HL-60 (cell line): ENCODE results near the gene TMEM132D.

Source experiments
- DNase-seq, 2 experiments: peaks; one replicate each; pipeline ENCODE4 v3.0.0-alpha.2; 2010 to 2020; ENCODE audit warnings: low read depth in 1 of 2, low spot score in 1 of 2
- H3K27ac ChIP-seq: fragments of 250-450 bp; sonication (Bioruptor Pico); replicated peaks from 2 replicates; pipeline ENCODE4 v1.5.1; 2020; ENCODE audit warnings: mild to moderate bottlenecking, moderate library complexity
- H3K27me3 ChIP-seq: fragments of 250-450 bp; sonication (Bioruptor Pico); 2 replicates; pipeline ENCODE4 v1.5.1; 2021; ENCODE audit warnings: mild to moderate bottlenecking, moderate library complexity; ENCODE audit not compliant: insufficient read depth, poor library complexity, severe bottlenecking
- H3K4me3 ChIP-seq: replicated peaks from 2 replicates; pipeline ENCODE4 v1.5.1; 2011; ENCODE audit warnings: mild to moderate bottlenecking, control low read depth, low read length; ENCODE audit not compliant: insufficient read depth
- GABPA ChIP-seq: IDR thresholded peaks from 2 replicates; pipeline ENCODE4 v1.6.1; 2012; ENCODE audit warnings: low read depth
- POLR2AphosphoS5 ChIP-seq: IDR thresholded peaks from 2 replicates; pipeline ENCODE4 v1.6.1; 2012; ENCODE audit warnings: low read depth
- SPI1 ChIP-seq: IDR thresholded peaks from 2 replicates; pipeline ENCODE4 v1.6.1; 2012; ENCODE audit warnings: low read depth, mild to moderate bottlenecking, borderline replicate concordance
- TF ChIP-seq, protein P1 (sequence below): IDR thresholded peaks from one replicate; pipeline ENCODE4 v1.5.1; 2011; ENCODE audit warnings: low read length, control low read depth, inconsistent platforms; ENCODE audit not compliant: insufficient read depth
- TF ChIP-seq, protein P2 (sequence below): IDR thresholded peaks from 2 replicates; pipeline ENCODE4 v1.6.1; 2012; ENCODE audit warnings: low read depth; ENCODE audit not compliant: insufficient replicate concordance

The TMEM132D gene

DNA sequence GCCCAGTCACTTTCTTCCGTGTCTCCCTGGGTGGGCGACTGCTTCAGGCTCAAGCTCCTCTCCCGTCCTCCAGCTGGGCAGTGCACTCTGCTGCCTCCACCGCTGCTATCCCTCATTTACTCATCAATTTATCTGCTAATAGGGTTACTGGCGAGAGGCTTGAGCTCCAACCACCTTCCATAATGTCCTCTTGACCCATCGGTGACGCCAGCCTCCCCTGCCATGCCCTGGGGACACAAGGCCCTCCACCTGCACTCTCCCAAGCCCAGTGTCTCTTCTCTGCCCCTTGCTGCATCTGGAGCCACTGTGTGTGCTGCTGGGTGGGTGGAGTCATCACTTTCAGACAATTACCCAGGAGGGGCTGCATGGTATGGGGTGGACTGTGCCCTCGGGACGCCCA, 78.5 kb downstream of the TMEM132D start:
- DNase-seq, result no peak
- Histone ChIP-seq H3K27ac (no peak overlapping the region), H3K27me3 (no peaks in the 10 kb centered on the region), H3K4me3 (no peak overlapping the region)
- TF ChIP-seq, protein P1, sequence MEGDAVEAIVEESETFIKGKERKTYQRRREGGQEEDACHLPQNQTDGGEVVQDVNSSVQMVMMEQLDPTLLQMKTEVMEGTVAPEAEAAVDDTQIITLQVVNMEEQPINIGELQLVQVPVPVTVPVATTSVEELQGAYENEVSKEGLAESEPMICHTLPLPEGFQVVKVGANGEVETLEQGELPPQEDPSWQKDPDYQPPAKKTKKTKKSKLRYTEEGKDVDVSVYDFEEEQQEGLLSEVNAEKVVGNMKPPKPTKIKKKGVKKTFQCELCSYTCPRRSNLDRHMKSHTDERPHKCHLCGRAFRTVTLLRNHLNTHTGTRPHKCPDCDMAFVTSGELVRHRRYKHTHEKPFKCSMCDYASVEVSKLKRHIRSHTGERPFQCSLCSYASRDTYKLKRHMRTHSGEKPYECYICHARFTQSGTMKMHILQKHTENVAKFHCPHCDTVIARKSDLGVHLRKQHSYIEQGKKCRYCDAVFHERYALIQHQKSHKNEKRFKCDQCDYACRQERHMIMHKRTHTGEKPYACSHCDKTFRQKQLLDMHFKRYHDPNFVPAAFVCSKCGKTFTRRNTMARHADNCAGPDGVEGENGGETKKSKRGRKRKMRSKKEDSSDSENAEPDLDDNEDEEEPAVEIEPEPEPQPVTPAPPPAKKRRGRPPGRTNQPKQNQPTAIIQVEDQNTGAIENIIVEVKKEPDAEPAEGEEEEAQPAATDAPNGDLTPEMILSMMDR, result no peak
- TF ChIP-seq POLR2AphosphoS5 (no peak), SPI1 (no peak), GABPA (no peak)
- TF ChIP-seq, protein P2, sequence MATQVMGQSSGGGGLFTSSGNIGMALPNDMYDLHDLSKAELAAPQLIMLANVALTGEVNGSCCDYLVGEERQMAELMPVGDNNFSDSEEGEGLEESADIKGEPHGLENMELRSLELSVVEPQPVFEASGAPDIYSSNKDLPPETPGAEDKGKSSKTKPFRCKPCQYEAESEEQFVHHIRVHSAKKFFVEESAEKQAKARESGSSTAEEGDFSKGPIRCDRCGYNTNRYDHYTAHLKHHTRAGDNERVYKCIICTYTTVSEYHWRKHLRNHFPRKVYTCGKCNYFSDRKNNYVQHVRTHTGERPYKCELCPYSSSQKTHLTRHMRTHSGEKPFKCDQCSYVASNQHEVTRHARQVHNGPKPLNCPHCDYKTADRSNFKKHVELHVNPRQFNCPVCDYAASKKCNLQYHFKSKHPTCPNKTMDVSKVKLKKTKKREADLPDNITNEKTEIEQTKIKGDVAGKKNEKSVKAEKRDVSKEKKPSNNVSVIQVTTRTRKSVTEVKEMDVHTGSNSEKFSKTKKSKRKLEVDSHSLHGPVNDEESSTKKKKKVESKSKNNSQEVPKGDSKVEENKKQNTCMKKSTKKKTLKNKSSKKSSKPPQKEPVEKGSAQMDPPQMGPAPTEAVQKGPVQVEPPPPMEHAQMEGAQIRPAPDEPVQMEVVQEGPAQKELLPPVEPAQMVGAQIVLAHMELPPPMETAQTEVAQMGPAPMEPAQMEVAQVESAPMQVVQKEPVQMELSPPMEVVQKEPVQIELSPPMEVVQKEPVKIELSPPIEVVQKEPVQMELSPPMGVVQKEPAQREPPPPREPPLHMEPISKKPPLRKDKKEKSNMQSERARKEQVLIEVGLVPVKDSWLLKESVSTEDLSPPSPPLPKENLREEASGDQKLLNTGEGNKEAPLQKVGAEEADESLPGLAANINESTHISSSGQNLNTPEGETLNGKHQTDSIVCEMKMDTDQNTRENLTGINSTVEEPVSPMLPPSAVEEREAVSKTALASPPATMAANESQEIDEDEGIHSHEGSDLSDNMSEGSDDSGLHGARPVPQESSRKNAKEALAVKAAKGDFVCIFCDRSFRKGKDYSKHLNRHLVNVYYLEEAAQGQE, result no peak

DNA sequence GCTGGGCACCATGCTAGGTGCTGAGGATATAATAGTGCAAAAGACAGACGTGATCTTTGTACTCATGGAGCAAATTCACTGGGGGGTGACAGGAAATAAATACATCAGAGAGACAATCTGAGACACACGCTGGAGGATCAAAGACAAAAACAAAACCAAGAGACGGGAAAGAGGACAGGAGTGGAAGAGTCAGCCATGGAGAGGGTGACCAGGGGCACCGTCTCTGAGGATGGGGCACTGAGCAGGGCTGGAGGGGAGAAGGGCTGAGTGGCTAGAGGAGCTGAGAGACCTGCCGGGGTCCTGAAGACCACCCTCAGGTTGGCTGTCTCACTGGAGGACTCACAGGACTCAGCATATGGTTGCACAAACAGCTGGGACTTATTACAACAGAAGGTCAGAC, 81.9 kb downstream of the TMEM132D start:
- H3K27ac ChIP-seq, result no peak overlapping the region
- no peak for DNase-seq
- H3K4me3 ChIP-seq, result no peak overlapping the region
- H3K27me3 ChIP-seq, result no peaks in the 10 kb centered on the region
- TF ChIP-seq, protein P1, result no peak
- TF ChIP-seq POLR2AphosphoS5, result no peak
- TF ChIP-seq, protein P2, result no peak
- no peak for TF ChIP-seq SPI1
- TF ChIP-seq GABPA, result no peak

DNA sequence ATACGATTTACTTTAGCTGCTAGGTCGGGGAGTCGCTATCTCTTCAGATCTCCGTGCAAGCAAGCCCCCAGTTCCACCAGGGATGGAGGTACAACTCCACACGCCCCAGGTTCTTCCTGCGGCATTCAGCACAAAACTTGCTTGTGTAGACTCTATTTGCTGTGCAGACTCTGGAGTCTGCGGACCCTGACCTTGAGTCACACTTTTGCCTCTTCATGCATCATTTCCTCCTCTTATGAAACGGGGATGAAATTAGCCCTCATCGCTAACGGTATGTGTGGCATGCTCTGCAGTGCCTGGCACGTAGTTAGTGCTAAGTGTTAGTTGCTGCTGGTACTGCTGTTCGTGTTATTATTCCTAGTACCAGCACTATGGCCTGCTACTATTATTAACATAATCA, 84.4 kb downstream of the TMEM132D start:
- DNase-seq, result no peak
- no peak overlapping the region for H3K27ac ChIP-seq
- TF ChIP-seq, protein P1, result no peak
- TF ChIP-seq, protein P2, result no peak
- TF ChIP-seq SPI1 (no peak), POLR2AphosphoS5 (no peak), GABPA (no peak)
- no peak overlapping the region for H3K4me3 ChIP-seq
- H3K27me3 ChIP-seq, result no peaks in the 10 kb centered on the region
